ENCODE measurements around the gene TBC1D19.

Gene TBC1D19

GRCh38 chr4:26719954-26720552, 136.2 kb downstream of the TBC1D19 start:
- Histone ChIP-seq H3K4me2 (ENCODE audit: low read length) (no peak overlapping the region), H3K79me2 (ENCODE audit: low read length) (no peaks in the 10 kb centered on the region), H3K9me3 (ENCODE audit: insufficient read depth, low read length) (no peaks in the 10 kb centered on the region), H3K27me3 (ENCODE audit: low read depth, low read length) (no peaks in the 10 kb centered on the region), H3K27ac (ENCODE audit: low read length) (no peak overlapping the region), H3K4me3 (ENCODE audit: low read length) (no peak overlapping the region), H3K9ac (ENCODE audit: low read length) (no peak overlapping the region), H3K36me3 (replicated peaks; ENCODE audit: low read depth, low read length) (no peaks in the 10 kb centered on the region), H4K20me1 (ENCODE audit: insufficient read depth, low read length) (no peaks in the 10 kb centered on the region), H2AFZ (ENCODE audit: low read depth, low read length) (no peak overlapping the region), H3K4me1 (ENCODE audit: low read length) (no peaks in the 10 kb centered on the region)
- peak; percentile 67 for TF ChIP-seq CTCF (IDR thresholded peaks at IDR 0.05; ENCODE audit: low read depth, low read length)
- TF ChIP-seq EZH2phosphoT487 (IDR thresholded peaks at IDR 0.05; ENCODE audit: low read depth): no peak

- no peaks in the 10 kb centered on the region for H3K27me3 ChIP-seq (ENCODE audit: low read depth, low read length)
- H3K36me3 ChIP-seq (replicated peaks; ENCODE audit: low read depth, low read length): no peaks in the 10 kb centered on the region
- H3K4me1 ChIP-seq (ENCODE audit: low read length): no peaks in the 10 kb centered on the region
- no peaks in the 10 kb centered on the region for H3K79me2 ChIP-seq (ENCODE audit: low read length)
- H3K27ac ChIP-seq (ENCODE audit: low read length): no peak overlapping the region
- no peak overlapping the region for H2AFZ ChIP-seq (ENCODE audit: low read depth, low read length)
- H3K9me3 ChIP-seq (ENCODE audit: insufficient read depth, low read length): no peaks in the 10 kb centered on the region
- TF ChIP-seq EZH2phosphoT487 (IDR thresholded peaks at IDR 0.05; ENCODE audit: low read depth) (no peak), CTCF (IDR thresholded peaks at IDR 0.05; ENCODE audit: low read depth, low read length) (no peak)
- H3K4me3 ChIP-seq (ENCODE audit: low read length): no peak overlapping the region
- no peaks in the 10 kb centered on the region for H4K20me1 ChIP-seq (ENCODE audit: insufficient read depth, low read length)
- H3K9ac ChIP-seq (ENCODE audit: low read length): no peak overlapping the region
- no peak overlapping the region for H3K4me2 ChIP-seq (ENCODE audit: low read length)
Measured at GRCh38 chr4:26721685-26722084, 137.8 kb downstream of the TBC1D19 start.

- H2AFZ ChIP-seq (ENCODE audit: low read depth, low read length): no peak overlapping the region
- no peaks in the 10 kb centered on the region for H4K20me1 ChIP-seq (ENCODE audit: insufficient read depth, low read length)
- peaks cover 12% of the 10 kb centered on the region for H3K4me1 ChIP-seq (ENCODE audit: low read length)
- TF ChIP-seq EZH2phosphoT487 (IDR thresholded peaks at IDR 0.05; ENCODE audit: low read depth) (no peak), CTCF (IDR thresholded peaks at IDR 0.05; ENCODE audit: low read depth, low read length) (no peak)
- H3K27me3 ChIP-seq (ENCODE audit: low read depth, low read length): no peaks in the 10 kb centered on the region
- H3K9ac ChIP-seq (ENCODE audit: low read length): no peak overlapping the region
- no peak overlapping the region for H3K27ac ChIP-seq (ENCODE audit: low read length)
- no peak overlapping the region for H3K4me2 ChIP-seq (ENCODE audit: low read length)
- H3K4me3 ChIP-seq (ENCODE audit: low read length): no peak overlapping the region
- H3K36me3 ChIP-seq (replicated peaks; ENCODE audit: low read depth, low read length): no peaks in the 10 kb centered on the region
- H3K9me3 ChIP-seq (ENCODE audit: insufficient read depth, low read length): no peaks in the 10 kb centered on the region
- no peaks in the 10 kb centered on the region for H3K79me2 ChIP-seq (ENCODE audit: low read length)
Measured at GRCh38 chr4:26723216-26723615, 139.3 kb downstream of the TBC1D19 start.

- Histone ChIP-seq H3K9ac (ENCODE audit: low read length) (no peak overlapping the region), H3K79me2 (ENCODE audit: low read length) (no peaks in the 10 kb centered on the region), H3K4me2 (ENCODE audit: low read length) (no peak overlapping the region), H4K20me1 (ENCODE audit: insufficient read depth, low read length) (no peaks in the 10 kb centered on the region), H3K36me3 (replicated peaks; ENCODE audit: low read depth, low read length) (no peaks in the 10 kb centered on the region), H2AFZ (ENCODE audit: low read depth, low read length) (no peak overlapping the region), H3K27me3 (ENCODE audit: low read depth, low read length) (peaks cover 4% of the 10 kb centered on the region; the same call in 1 of the 2 replicates), H3K4me1 (ENCODE audit: low read length) (peaks cover 15% of the 10 kb centered on the region), H3K27ac (ENCODE audit: low read length) (no peak overlapping the region), H3K9me3 (ENCODE audit: insufficient read depth, low read length) (no peaks in the 10 kb centered on the region), H3K4me3 (ENCODE audit: low read length) (no peak overlapping the region)
- TF ChIP-seq CTCF (IDR thresholded peaks at IDR 0.05; ENCODE audit: low read depth, low read length) (no peak), EZH2phosphoT487 (IDR thresholded peaks at IDR 0.05; ENCODE audit: low read depth) (no peak)
Measured at GRCh38 chr4:26724534-26724933, 140.7 kb downstream of the TBC1D19 start.

Measured in OCI-LY3 (cell line).